GM20000 (cell line): ENCODE measurements around the gene TRIO.

Source experiments
- DNase-seq: peaks from one replicate; pipeline ENCODE4 v3.0.0; 2012; ENCODE audit warnings: low spot score
- CTCF ChIP-seq: IDR thresholded peaks from 2 replicates; pipeline ENCODE4 v1.5.1; 2012; ENCODE audit warnings: mild to moderate bottlenecking, control low read depth; ENCODE audit errors: extremely low read depth, missing control alignments

TRIO gene

GRCh38 chr5:14299666-14300065, 156.5 kb downstream of the TRIO start:
- no peak for DNase-seq
- no peak for TF ChIP-seq CTCF

- no peak for DNase-seq
- TF ChIP-seq CTCF: no peak
Observed at GRCh38 chr5:14301186-14301585, 158.0 kb downstream of the TRIO start.

- no peak for TF ChIP-seq CTCF
- DNase-seq: no peak
Observed at GRCh38 chr5:14302330-14302729, 159.2 kb downstream of the TRIO start.

GRCh38 chr5:14305045-14305444, 161.9 kb downstream of the TRIO start:
- no peak for DNase-seq
- no peak for TF ChIP-seq CTCF

- DNase-seq: no peak
- TF ChIP-seq CTCF: no peak
Observed at GRCh38 chr5:14306329-14306815, 163.2 kb downstream of the TRIO start.

- TF ChIP-seq CTCF: no peak
- DNase-seq: no peak
Observed at GRCh38 chr5:14308384-14309154, 165.4 kb downstream of the TRIO start.

GRCh38 chr5:14309199-14309598, 166.1 kb downstream of the TRIO start:
- DNase-seq: no peak

More at GRCh38 chr5:14309199-14309598, 166.1 kb downstream of the TRIO start:
- TF ChIP-seq CTCF: no peak
